Measurements from ENCODE around the gene SLC35E3.
"Not testable (repeated sequence)": the region's sequence is repeated elsewhere in the genome, so short reads cannot be mapped to it uniquely, and the experiment has no call there.

SLC35E3 gene

GRCh38 chr12:68812553-68813241, 66.7 kb downstream of the SLC35E3 start:
- DNase-seq (ENCODE audit: low spot score) = no peak

- DNase-seq (ENCODE audit: low spot score) = no peak
Measured at GRCh38 chr12:68813242-68813593, 67.2 kb downstream of the SLC35E3 start.

GRCh38 chr12:68814490-68815231, 68.7 kb downstream of the SLC35E3 start:
- DNase-seq (ENCODE audit: low spot score) = no peak

GRCh38 chr12:68815232-68815927, 69.4 kb downstream of the SLC35E3 start:
- no peak for DNase-seq (ENCODE audit: low spot score)

- DNase-seq (ENCODE audit: low spot score) = no peak
Measured at GRCh38 chr12:68815928-68816800, 70.2 kb downstream of the SLC35E3 start.

DNA sequence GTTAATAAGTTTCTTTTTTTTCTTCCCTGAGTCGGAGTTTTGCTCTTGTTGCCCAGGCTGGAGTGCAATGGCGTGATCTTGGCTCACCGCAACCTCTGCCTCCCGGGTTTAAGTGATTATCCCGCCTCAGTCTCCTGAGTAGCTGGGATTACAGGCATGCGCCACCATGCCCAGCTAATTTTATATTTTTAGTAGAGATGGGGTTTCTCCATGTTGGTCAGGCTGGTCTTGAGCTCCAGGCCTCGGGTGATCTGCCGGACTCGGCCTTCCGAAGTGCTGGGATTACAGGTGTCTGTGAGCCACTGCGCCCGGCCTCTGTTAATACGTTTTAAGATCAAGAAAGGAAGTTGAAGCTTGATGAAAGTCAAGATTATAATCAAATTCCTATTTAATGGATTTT, 73.5 kb downstream of the SLC35E3 start:
- DNase-seq (ENCODE audit: low spot score) = not testable (repeated sequence)

DNA sequence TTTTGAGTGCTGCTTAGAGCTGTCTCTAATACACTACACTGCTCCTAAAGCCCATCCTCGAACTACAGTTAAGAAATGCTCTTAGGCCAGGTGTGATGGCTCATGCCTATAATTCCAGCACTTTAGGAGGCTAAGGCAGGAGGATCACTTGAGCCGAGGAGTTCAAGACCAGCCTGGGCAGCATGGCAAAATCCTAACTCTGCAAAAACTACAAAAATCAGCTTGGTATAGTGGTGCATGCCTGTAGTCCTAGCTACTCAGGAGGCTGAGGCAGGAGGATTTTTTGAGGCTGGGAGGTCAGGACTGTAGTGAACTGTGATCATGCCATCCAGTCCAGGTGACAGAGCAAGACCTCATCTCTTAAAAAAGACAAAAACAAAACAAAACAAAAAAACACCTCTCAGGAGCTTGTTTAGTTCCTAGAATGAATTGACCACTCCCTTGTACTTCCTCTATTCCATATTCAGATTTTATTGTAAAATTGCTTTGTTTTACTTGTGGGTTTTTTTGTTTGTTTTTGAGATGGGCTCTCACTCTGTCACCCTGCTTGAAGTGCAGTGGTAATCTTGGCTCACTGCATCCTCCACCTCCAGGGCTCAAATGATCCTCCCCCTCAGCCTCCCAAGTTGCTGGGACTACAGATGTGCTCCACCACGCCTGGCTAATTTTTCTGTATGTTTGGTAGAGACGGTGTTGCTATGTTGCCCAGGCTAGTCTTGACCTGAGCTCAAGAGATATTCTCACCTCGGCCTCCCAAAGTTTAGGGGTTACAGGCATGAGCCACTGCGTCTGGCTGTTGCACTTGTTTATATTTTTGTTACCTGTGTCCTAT, 75.6 kb downstream of the SLC35E3 start:
- DNase-seq (ENCODE audit: low spot score) = no peak

DNA sequence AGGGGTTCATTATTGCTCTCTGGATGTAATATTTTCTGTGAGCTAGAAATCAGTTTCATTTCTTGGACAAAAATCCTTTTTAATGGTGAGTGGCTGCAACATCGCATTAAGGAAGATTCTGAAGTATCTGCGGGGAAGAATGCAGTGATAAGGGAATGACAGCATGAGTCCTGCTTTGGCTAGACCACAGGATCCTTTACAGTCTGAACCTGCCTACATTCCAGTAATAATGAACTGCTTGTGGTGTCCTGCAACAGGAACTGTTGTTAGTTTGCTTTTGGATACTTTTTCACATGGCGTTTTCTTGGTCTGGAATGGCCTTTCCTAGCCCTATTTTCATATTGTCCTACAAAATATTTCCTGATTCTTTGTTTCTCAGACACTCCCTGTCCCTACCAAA, 77.7 kb downstream of the SLC35E3 start:
- no peak for DNase-seq (ENCODE audit: low spot score)

GRCh38 chr12:68824131-68824530, 78.2 kb downstream of the SLC35E3 start:
- DNase-seq (ENCODE audit: low spot score) = no peak

- no peak for DNase-seq (ENCODE audit: low spot score)
Measured at GRCh38 chr12:68824597-68825250, 78.7 kb downstream of the SLC35E3 start.

DNA sequence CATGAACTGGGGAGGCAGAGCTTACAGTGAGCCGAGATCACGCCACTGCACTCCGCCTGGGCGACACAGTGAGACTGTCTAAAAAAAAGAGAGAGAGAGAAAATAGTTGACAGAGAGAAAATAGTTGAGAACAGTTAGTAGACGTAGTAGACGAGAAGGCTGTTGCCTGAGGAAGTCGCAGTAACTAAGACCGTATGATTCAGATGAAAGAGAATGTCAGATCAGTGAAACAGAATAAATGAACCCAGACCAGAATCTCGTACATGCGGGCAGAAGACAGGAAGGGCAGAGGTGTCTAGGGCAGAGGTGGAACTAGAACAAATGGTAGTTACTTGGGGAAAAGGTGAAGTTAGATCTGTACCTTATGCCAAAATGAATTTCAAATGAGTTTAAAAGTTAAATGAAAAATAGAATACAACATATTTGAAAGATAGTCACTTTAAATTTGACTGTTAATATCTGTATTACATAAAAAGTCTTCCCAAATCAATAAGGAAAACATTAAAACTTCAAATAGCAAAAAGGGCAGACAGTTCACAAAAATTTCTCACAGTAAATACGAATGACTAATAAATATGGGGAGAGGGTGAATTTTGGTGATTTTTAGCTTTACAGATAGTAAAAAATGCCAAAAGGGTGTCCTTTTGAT, 79.7 kb downstream of the SLC35E3 start:
- DNase-seq (ENCODE audit: low spot score) = no peak

DNA sequence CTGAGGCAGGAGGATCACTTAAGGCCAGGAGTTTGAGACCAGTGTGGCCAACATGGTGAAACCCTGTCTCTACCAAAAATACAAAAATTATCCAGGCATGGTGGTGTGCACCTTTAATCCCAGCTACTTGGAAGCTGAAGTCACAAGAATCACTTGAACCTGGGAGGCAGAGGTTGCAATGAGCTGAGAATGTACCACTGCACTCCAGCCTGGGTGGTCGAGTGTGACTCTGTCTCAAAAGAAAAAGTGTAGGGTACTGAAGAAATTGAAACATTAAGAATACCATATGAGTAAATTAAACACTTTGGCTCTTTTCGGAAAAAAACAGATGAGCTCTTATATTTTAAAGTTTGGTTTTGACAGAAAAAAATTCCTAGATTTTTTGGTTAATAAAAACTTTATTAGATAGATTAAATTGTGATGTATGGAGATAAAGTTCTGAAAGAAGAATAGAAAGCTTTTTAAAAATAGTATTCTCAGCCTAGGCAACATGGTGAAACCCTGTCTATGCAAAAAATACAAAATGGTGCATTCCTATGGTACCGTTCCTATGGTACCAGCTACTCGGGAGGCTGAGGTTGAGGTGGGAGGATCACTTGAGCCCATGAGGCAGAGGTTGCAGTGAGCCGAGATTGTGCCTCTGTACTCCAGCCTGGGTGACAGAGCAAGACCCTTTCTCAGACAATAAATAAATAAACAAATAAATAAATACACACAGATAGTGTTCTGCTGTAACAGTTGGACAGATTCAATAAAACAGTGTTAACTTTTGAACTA, 82.1 kb downstream of the SLC35E3 start:
- DNase-seq (ENCODE audit: low spot score) = no peak

DNA sequence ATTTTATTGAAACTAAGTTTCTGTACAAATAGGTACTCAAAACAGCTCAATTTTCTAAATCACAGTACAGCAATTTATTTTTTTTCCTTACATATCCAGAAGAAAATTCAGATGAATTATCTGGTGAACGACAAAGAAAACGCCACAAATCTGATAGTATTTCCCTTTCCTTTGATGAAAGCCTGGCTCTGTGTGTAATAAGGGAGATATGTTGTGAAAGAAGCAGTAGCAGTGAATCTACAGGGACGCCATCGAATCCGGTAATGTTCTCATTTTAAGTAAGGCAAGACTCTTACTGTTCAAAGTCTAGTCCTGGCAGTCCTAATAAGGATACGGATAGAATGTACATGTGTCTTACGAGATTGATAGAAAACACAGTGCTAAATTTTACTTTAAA, 82.7 kb downstream of the SLC35E3 start:
- DNase-seq (ENCODE audit: low spot score) = no peak

All from SK-N-DZ (cell line).